K562 (cell line): ENCODE data around the gene CCDC15. TPM values are rescaled to one million over a fixed set of nuclear protein-coding genes. Genes with fewer than 3 reads are reported as not detected.

Source experiments
- ATAC-seq: fragments of 200-7000 bp; cut with Tn5 transposase; 3 replicates; pipeline ENCODE4 v1.9.1; 2020; ENCODE audit warnings: moderate library complexity
- BruUV-seq: library from RNA; stranded (reverse); fragments of 400-500 nt; replicated peaks from 2 replicates; lab custom pipeline; 2021; lab: Mats Ljungman, UMichigan
- CTCF ChIA-PET: fragments of 300-600 bp; formaldehyde crosslinking; extraction: SDS; loops from one replicate; lab custom pipeline; 2021; ENCODE audit warnings: low intra/inter-chr PET ratio; lab: Yijun Ruan, JAX
- POLR2A ChIA-PET: fragments of 300-600, 350-650 bp; sonication (Branson Sonifier 250); formaldehyde crosslinking; extraction: SDS; loops from one replicate; lab custom pipeline; 2021; ENCODE audit warnings: antibody characterized with exemption, inconsistent platforms; lab: Yijun Ruan, JAX
- DNase-seq, 4 experiments: peaks; one replicate each; pipeline versions ENCODE4 v3.0.0 to v3.0.0-alpha.2; 2011 to 2018; ENCODE audit warnings: low spot score in 3 of 4, mixed read lengths in 3 of 4; ENCODE audit errors: extremely low read depth in 1 of 4
- FAIRE-seq: peaks from 2 replicates; lab custom pipeline; 2011; peaks lifted over from hg19 to GRCh38; lab: Jason Lieb, UNC
- H2AFZ ChIP-seq: 2 replicates; pipeline ENCODE4 v1.6.0; 2011; ENCODE audit warnings: low read depth, low read length, control low read depth, inconsistent platforms
- H3K27ac ChIP-seq: fragments of 200-600 bp; 3 replicates; pipeline ENCODE4 v1.8.0; 2011; ENCODE audit warnings: low read depth, mild to moderate bottlenecking, control low read depth, inconsistent platforms, low read length, moderate library complexity, mixed read lengths; ENCODE audit errors: extremely low read depth
- H3K27me3 ChIP-seq, 2 experiments: fragments of 300-600 bp in 1 of 2; 2 replicates in 1 of 2; 3 replicates in 1 of 2; pipeline versions ENCODE4 v1.6.0 to v1.8.0; 2011; ENCODE audit warnings: inconsistent platforms in 2 of 2, low read length in 2 of 2, mild to moderate bottlenecking in 1 of 2, mixed read lengths in 1 of 2, moderate library complexity in 1 of 2; ENCODE audit not compliant: control insufficient read depth in 2 of 2, insufficient read depth in 2 of 2
- H3K36me3 ChIP-seq: fragments of 300-600 bp; 3 replicates; pipeline ENCODE4 v1.8.0; 2011; ENCODE audit warnings: mild to moderate bottlenecking, low read length, inconsistent platforms; ENCODE audit not compliant: control insufficient read depth, insufficient read depth
- H3K4me1 ChIP-seq, 2 experiments: fragments of 200-600 bp in 1 of 2; replicated peaks in 1 of 2; 2 replicates in 1 of 2; 3 replicates in 1 of 2; pipeline versions ENCODE4 v1.5.1 to v1.8.0; 2011; ENCODE audit warnings: inconsistent platforms in 2 of 2, low read length in 2 of 2, mild to moderate bottlenecking in 1 of 2, mixed read lengths in 1 of 2, moderate library complexity in 1 of 2; ENCODE audit not compliant: control insufficient read depth in 2 of 2, insufficient read depth in 2 of 2
- H3K4me2 ChIP-seq: 2 replicates; pipeline ENCODE4 v1.6.1; 2011; ENCODE audit warnings: low read length, control low read depth, inconsistent platforms, mixed read lengths; ENCODE audit not compliant: insufficient read depth
- H3K4me3 ChIP-seq: fragments of 200-600 bp; sonication (generic), shearing (Covaris generic); 2 replicates; pipeline ENCODE4 v1.5.1; 2016; ENCODE audit warnings: control low read depth, inconsistent platforms
- H3K79me2 ChIP-seq: fragments of 200-600 bp; 3 replicates; pipeline ENCODE4 v1.8.0; 2011; ENCODE audit warnings: low read length, inconsistent platforms; ENCODE audit not compliant: control insufficient read depth, insufficient read depth
- H3K9ac ChIP-seq, 2 experiments: 2 replicates each; pipeline versions ENCODE4 v1.6.0 to v1.6.1; 2011; ENCODE audit warnings: low read depth in 2 of 2, low read length in 2 of 2, control low read depth in 1 of 2, inconsistent platforms in 1 of 2, mild to moderate bottlenecking in 1 of 2, mixed read lengths in 1 of 2; ENCODE audit not compliant: insufficient read depth in 1 of 2
- H3K9me1 ChIP-seq: one replicate; pipeline ENCODE4 v1.6.0; 2011; ENCODE audit warnings: inconsistent platforms, mild to moderate bottlenecking, low read length, moderate library complexity; ENCODE audit not compliant: control insufficient read depth, insufficient read depth
- H3K9me3 ChIP-seq: replicated peaks from 2 replicates; pipeline ENCODE4 v1.5.1; 2011; ENCODE audit warnings: low read depth, low read length, inconsistent platforms; ENCODE audit not compliant: control insufficient read depth, insufficient read depth
- H4K20me1 ChIP-seq: replicated peaks from 2 replicates; pipeline ENCODE4 v1.6.1; 2011; ENCODE audit warnings: low read length, inconsistent platforms, mixed read lengths; ENCODE audit not compliant: control insufficient read depth, insufficient read depth
- ATF7 ChIP-seq: fragments of 450-650 bp; IDR thresholded peaks from 2 replicates; pipeline ENCODE4 v1.7.1; 2014; ENCODE audit warnings: mild to moderate bottlenecking, moderate library complexity
- C11orf30 ChIP-seq: fragments of 450-650 bp; IDR thresholded peaks from 2 replicates; pipeline ENCODE4 v1.6.1; 2016; ENCODE audit warnings: low read depth, mild to moderate bottlenecking
- DDX20 ChIP-seq: fragments of 450-650 bp; IDR thresholded peaks from 2 replicates; pipeline ENCODE4 v1.6.1; 2016; ENCODE audit warnings: missing genetic modification characterization, low read depth, mild to moderate bottlenecking, missing compliant biosample characterization, moderate library complexity
- ESRRA ChIP-seq: fragments of 450-650 bp; IDR thresholded peaks from 2 replicates; pipeline ENCODE4 v1.6.1; 2014; ENCODE audit warnings: low read depth, mild to moderate bottlenecking, moderate library complexity, borderline replicate concordance
- HNRNPLL ChIP-seq: fragments of 200-400 bp; formaldehyde crosslinking; IDR thresholded peaks from 2 replicates; pipeline ENCODE4 v1.6.1; 2017; ENCODE audit warnings: low read length, low read depth, mild to moderate bottlenecking; ENCODE audit not compliant: poor library complexity, severe bottlenecking
- KDM4B ChIP-seq, 2 experiments: fragments of 450-650 bp in 1 of 2; sonication (generic) in 1 of 2; IDR thresholded peaks; 2 replicates each; pipeline ENCODE4 v1.6.1; 2016 to 2017; ENCODE audit warnings: borderline replicate concordance in 2 of 2, antibody characterized with exemption in 1 of 2, low read depth in 1 of 2, mild to moderate bottlenecking in 1 of 2
- ZNF316 ChIP-seq: fragments of 450-650 bp; IDR thresholded peaks from 2 replicates; pipeline ENCODE4 v1.6.1; 2016
- WGBS: fragments of 100-300 bp; shearing (Covaris generic); methylation state at CpG from one replicate; pipeline ENCODE4 v1.1.6; 2016; ENCODE audit warnings: low coverage, mixed read lengths; ENCODE audit not compliant: insufficient coverage; ENCODE audit errors: missing lambda C conversion rate; 5-methylcytosine and 5-hydroxymethylcytosine counted together
- in situ Hi-C: fragments of 300-500 bp; cut with MboI; formaldehyde crosslinking; loops from 4 replicates; pipeline ENCODE4 v1.15.0; 2018; ENCODE audit warnings: inconsistent platforms, mixed read lengths
- intact Hi-C: fragments of 100-400 bp; cut with micrococcal nuclease; formaldehyde crosslinking; loops from 2 replicates; pipeline ENCODE4 v1.14.2; 2022
- polyA plus RNA-seq, 8 experiments: library from polyadenylated mRNA; depleted of rRNA in 4 of 8; stranded (reverse) in 5 of 8; unstranded in 3 of 8; fragments of >200 nt; fragmentation: Nextera tagmentation in 2 of 8; fragmentation: Illumina TruSeq in 1 of 8; extraction: Ambion mirVana in 2 of 8; extraction: Trizol in 1 of 8; gene quantifications; 2 replicates each; pipeline versions ENCODE4 v1.2.1 to v1.2.3, GENCODE V29; 2011 to 2014; ENCODE audit warnings: inconsistent platforms in 1 of 8, missing spikeins in 1 of 8
- total RNA-seq, 7 experiments: library from RNA; depleted of rRNA in 6 of 7; stranded (reverse); fragments of >200 nt in 6 of 7; fragmentation: Illumina TruSeq in 2 of 7; extraction: Trizol in 2 of 7; gene quantifications; 2 replicates each; pipeline versions ENCODE4 v1.2.1 to v1.2.3, GENCODE V29; 2011 to 2021; ENCODE audit warnings: low replicate concordance in 1 of 7
- TF ChIP-seq, protein P1 (sequence below): fragments of 250-450 bp; sonication (Bioruptor Pico); IDR thresholded peaks from 2 replicates; pipeline ENCODE4 v1.8.0; 2021; ENCODE audit warnings: moderate library complexity, mild to moderate bottlenecking, inconsistent platforms
- TF ChIP-seq, protein P2 (sequence below): fragments of 250-450 bp; sonication (Bioruptor Pico); IDR thresholded peaks from 2 replicates; pipeline ENCODE4 v1.8.0; 2022; ENCODE audit warnings: moderate library complexity, mild to moderate bottlenecking, inconsistent platforms
- TF ChIP-seq, protein P3 (sequence below): fragments of 250-450 bp; sonication (Bioruptor Pico); IDR thresholded peaks from 2 replicates; pipeline ENCODE4 v1.5.0; 2021; ENCODE audit warnings: mild to moderate bottlenecking, moderate library complexity

Gene CCDC15
- total and polyA plus RNA-seq, 9 of the 15 experiments (the other 6 are each of a cell fraction or from before 2014, with no cell fraction given) = 1.9 to 9.2 (median 3.9) TPM

DNA sequence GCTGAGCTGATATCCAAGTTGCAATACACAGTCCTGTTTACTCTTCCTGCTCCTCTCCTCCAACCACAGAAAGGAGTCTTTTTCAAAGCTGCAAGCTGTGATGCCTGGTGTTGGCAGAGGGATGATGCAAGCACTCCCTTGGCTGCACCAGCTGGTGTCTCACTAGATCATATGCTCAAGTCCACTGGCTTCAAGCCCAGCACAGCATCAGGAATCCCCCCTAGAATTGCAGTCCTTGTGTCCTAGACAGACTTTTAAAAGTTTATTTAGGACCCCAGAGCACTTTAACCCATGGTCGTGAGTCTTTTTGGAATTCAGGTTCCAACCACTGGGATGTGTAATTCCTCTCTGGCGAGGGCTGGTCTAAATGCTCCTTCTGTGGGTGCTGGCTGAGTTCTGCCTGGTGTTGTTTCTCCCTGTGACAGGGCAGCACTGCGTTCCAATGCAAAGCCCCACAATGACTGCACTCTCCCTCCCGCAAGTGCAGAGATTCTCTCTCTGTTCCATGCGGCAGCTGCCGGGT is 36.8 kb upstream of the CCDC15 start:
- Histone ChIP-seq H3K4me2 (no peak overlapping the region), H3K9ac (no peak overlapping the region), H3K9me3 (no peaks in the 10 kb centered on the region), H3K9me1 (no peaks in the 10 kb centered on the region), H3K27ac (no peak overlapping the region), H3K36me3 (no peaks in the 10 kb centered on the region), H3K27me3 (peaks cover 12 to 27% of the 10 kb centered on the region in 2 experiments; a peak in 4 of 5 replicates), H3K4me1 (no peaks in the 10 kb centered on the region), H3K4me3 (no peak overlapping the region), H2AFZ (no peak overlapping the region), H4K20me1 (no peaks in the 10 kb centered on the region), H3K79me2 (no peaks in the 10 kb centered on the region)
- in situ Hi-C loops (no loop called here), intact Hi-C loops (no loop called here)
- ChIA-PET POLR2A (interaction anchor here (1.0 kb wide), 1 partner anchor 337 kb away, joined by 4 read pairs; no protein-coding TSS in a partner anchor), CTCF (no interaction called here)
- DNase-seq = no peak
- 11% methylated on average over 6 of the region's 6 CpGs for WGBS
- BruUV-seq = no TSS peak
- no peak for FAIRE-seq
- no peak for ATAC-seq
- TF ChIP-seq, protein P1, sequence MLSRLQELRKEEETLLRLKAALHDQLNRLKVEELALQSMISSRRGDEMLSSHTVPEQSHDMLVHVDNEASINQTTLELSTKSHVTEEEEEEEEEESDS (CRISPR knock-in tag) = no peak
- TF ChIP-seq ATF7 (no peak), DDX20 (no peak)

DNA sequence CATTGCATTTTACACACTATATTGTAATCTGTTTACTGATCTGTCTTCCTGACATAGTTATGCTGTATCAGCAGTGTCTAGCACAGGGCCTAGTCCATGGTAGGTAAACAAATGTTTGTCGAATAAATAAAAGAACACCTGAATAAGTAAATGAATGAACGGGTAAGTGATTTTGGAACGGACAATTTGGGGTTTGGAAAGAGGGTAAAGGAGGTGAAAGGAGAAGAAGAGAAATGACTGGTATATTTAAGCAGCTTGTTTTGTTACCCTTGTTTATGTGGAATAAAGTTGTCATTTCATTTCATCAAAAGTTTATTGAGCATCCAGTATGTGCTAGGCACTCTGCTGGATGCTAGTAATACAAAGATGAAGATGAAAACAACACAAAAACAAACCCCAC is 35.1 kb upstream of the CCDC15 start, which contains the start of gene HEPN1:
TSS of gene HEPN1 (plus strand) at position 301 of the 400 bp plus-strand sequence.
- FAIRE-seq (no peak), ATAC-seq (no peak), DNase-seq (no peak)
- no peak within 1 kb of the TSS for H3K4me3 ChIP-seq
- H3K9ac ChIP-seq = no peak within 1 kb of the TSS; a peak in 1 of 4 replicates
- intact Hi-C loops (no loop called here), in situ Hi-C loops (no loop called here)
- 5% methylated on average over 3 of the region's 3 CpGs for WGBS
- no peak within 1 kb of the TSS for H3K4me2 ChIP-seq
- no peaks in the 10 kb centered on the region for H3K9me3 ChIP-seq
- ChIA-PET CTCF (no interaction called here), POLR2A (no interaction called here)
- no peak within 1 kb of the TSS for H2AFZ ChIP-seq
- no peak within 1 kb of the TSS for H3K27ac ChIP-seq
- H3K4me1 ChIP-seq = no peaks in the 10 kb centered on the region
- H4K20me1 ChIP-seq = no peaks in the 10 kb centered on the region
- BruUV-seq = no TSS peak
- no peaks in the 10 kb centered on the region for H3K9me1 ChIP-seq
- H3K27me3 ChIP-seq = peaks cover 22 to 45% of the 10 kb centered on the region in 2 experiments; a peak in 4 of 5 replicates
- H3K79me2 ChIP-seq = no peaks in the 10 kb centered on the region
- no peaks in the 10 kb centered on the region for H3K36me3 ChIP-seq
- TF ChIP-seq ZNF316 (peak; percentile 32; the same call in 1 of the 2 replicates), C11orf30 (peak; percentile 11; the same call in 1 of the 2 replicates), ESRRA (no peak), KDM4B (IDR thresholded peaks at IDR 0.05; ENCODE audit: borderline replicate concordance in 2 of 2, low read depth in 1 of 2) (no peak), HNRNPLL (no peak)
- TF ChIP-seq, protein P2, sequence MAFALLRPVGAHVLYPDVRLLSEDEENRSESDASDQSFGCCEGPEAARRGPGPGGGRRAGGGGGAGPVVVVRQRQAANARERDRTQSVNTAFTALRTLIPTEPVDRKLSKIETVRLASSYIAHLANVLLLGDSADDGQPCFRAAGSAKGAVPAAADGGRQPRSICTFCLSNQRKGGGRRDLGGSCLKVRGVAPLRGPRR = no peak
- TF ChIP-seq, protein P3, sequence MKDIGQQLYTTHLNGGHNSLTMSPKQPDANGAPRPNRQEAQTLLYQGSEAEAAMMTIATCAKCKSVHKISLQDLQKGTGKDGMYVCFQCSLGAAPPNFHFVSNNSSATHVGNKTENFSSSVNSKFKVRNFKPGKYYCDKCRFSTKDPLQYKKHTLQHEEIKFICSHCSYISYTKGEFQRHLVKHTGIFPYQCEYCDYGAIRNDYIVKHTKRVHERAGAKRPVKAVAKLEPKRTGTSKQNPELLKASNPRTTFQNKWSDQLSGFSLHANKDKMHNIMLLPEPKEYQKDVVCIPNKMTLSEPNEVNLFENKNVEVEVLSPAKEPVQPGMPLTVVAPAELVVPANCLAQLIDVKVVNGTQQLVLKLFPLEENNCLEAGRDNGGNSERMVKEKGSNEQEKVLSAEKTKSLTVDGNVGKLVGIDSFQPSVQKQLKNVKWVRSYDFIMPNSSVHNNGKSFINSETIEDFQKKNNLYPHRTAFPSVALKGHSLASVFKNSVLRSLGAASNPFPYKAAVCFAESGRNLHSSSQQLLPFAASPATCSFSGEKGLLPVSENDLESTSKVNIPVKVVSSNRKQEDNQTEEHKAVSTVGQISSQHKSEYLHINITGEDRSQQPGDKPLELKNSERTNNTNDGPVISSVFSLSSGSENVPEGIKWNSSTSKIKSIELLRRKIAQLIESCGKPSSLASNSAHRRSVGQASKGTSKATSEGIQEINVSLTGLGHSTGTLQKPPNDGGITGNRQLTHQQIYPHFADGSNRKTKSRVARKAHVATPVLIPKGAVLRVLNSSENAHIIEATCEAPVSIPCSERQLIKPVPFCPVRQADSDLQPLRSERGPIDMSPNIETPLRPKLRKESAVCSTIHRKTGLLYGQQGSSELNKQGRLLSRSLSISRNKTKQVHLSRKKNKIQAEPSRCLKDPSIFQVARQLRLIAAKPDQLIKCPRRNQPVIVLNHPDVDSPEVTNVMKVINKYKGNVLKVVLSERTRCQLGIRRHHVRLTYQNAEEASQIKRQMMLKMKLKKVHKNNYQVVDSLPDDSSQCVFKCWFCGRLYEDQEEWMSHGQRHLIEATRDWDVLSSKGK (CRISPR knock-in tag) = no peak
